Subcutaneous adipose tissue (tissue), 4 donors: ENCODE results near the gene CABLES1. TPM values are rescaled to one million over a fixed set of nuclear protein-coding genes. Genes with fewer than 3 reads are reported as not detected.

Source experiments
- total RNA-seq, 4 donors: library from RNA; depleted of rRNA; stranded (reverse); fragments of >200 nt; gene quantifications; one replicate each; pipeline ENCODE4 v1.1.0, GENCODE V29; 2016
- TF ChIP-seq, protein P1 (sequence below): fragments of 450-650 bp; IDR thresholded peaks from one replicate; pipeline ENCODE4 v1.5.1; 2016; ENCODE audit warnings: low read depth, mild to moderate bottlenecking, control low read depth, antibody characterized with exemption, moderate library complexity

Gene CABLES1
- total RNA-seq, 4 donors from 2014 or later, result 22.5 to 50.7 (median 46.4) TPM

DNA sequence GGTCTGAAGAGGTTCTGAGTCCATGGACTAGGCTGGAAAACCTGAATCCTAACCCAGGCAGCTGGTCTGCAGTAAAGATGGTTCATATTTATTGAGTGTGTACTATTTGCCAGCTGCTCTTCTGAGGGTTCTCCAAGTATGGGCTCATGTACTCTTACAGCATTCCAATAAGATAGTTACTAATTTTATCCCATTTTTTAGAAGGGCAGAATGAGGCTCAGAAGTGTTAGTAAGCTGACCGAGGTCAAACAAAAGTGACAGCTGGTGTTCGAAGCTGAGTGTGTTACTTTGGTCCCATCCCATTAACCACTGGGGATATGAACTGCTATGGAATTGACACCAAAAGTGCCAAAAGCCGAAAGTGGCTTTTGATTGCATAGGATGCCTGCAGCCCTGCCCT is 76.9 kb downstream of the CABLES1 start:
- TF ChIP-seq, protein P1, sequence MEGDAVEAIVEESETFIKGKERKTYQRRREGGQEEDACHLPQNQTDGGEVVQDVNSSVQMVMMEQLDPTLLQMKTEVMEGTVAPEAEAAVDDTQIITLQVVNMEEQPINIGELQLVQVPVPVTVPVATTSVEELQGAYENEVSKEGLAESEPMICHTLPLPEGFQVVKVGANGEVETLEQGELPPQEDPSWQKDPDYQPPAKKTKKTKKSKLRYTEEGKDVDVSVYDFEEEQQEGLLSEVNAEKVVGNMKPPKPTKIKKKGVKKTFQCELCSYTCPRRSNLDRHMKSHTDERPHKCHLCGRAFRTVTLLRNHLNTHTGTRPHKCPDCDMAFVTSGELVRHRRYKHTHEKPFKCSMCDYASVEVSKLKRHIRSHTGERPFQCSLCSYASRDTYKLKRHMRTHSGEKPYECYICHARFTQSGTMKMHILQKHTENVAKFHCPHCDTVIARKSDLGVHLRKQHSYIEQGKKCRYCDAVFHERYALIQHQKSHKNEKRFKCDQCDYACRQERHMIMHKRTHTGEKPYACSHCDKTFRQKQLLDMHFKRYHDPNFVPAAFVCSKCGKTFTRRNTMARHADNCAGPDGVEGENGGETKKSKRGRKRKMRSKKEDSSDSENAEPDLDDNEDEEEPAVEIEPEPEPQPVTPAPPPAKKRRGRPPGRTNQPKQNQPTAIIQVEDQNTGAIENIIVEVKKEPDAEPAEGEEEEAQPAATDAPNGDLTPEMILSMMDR, result no peak

DNA sequence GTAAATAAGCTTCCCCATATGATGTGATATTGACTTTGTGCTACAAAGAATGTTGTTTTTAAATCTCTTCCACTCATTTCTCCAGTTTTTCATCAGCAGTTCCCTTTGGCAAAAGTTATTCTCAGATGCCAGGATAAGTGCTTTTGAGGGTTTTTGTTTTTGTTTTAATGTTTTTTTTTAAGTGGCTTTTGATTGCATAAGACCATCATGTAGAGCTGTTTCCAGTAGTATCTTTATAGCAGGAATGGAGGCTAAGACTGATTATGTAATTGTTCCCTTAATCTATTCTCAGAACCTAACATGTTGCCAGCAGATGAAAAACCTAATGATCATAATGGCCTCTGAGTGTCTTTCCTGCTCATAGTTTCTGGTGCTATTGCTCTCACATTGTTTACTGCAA is 77.9 kb downstream of the CABLES1 start:
- TF ChIP-seq, protein P1, result no peak

DNA sequence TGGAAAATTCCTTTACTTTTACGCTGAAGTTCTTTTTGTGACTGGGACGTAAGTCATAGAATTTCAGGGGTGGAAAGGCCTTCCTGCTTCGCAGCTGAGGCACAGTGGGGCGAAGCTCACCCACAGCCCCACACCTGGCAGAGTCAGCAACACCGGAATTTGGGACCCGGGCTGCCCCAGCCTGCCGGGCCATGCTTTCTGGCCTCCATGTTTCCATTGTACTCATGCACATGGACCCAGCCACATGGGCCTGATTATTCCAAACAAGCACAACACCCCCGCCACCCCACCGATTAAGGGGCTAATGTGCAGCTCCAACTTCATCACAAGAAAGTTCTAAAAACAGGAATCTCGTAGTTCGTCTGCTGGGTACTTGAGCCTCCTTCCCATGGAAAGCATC is 82.5 kb downstream of the CABLES1 start:
- TF ChIP-seq, protein P1, result no peak

DNA sequence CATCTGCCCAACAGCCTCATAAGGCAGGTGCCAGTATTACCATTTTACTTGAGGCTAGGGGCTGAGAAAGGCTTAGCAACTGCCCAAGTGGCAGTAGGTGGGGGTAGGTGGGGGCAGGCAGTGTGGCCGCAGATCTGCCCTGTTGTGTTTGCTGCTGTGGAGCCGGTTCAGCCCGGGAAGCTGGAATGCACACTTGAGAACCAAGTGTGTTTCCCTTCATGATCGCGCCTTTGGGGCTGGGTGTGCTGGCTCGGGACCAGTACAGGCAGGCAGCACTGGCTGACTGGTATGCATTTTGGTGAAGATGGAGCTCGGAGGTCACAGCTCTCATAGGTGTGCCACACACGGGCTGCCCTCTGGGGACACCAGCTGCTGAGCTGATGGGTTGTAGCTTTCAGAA is 85.1 kb downstream of the CABLES1 start:
- TF ChIP-seq, protein P1, result no peak

DNA sequence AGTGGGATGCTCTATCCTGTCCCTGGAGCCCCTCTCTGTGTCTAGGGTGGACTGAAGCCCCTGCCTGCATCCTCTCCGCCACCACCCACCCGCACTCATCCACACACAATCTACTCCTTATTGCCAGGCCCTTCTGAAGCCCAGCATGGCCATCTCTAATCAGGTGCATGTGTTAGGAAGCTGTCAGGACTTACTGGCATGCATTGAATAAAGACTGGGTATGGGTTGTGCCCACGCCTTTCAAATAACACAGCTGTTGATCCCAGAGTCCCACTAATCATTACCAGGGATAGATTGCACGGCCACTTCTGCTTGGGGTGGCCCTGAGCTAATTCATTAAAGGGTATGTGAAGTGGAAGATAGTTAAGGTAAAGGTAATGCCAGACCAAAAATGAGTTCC is 88.4 kb downstream of the CABLES1 start:
- TF ChIP-seq, protein P1, result no peak

DNA sequence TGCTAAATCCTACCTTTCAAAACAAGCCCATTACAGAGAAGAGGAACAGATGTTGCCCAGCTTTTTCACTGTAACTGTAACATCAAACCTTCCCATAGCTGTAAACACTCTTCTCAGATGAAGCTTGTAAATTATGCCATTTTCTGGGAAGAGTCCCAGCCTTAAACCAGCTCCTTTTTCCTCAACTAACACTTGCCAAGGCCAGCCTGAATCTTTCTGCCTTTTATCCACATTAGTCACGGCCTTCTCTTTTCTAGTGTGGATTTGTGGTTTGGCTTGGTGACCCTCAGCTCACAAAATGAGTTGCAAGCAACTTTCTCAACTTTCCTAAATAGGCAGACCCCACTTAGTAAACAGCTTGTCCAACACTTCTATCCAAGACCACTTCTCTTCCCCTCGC is 90.2 kb downstream of the CABLES1 start:
- TF ChIP-seq, protein P1, result no peak

DNA sequence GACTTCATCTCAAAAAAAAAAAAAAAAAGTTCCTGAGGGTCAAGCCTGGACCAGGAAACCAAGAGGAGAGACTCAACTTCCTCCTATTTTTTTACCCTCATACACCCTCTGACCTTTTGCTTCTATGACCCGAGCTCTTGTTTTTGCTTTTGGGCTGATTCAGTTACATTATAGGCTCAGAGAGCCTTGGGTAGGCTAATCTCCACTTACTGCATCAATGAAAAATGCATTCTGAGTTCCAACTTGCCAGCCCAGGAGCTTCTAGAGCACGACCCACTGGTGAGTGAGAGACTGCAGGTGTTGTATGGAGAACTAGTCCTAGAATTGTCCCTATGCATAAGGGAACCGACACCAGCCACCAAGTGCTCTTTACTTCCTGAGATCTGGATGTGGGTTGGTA is 91.1 kb downstream of the CABLES1 start:
- TF ChIP-seq, protein P1, result no peak
